ENCODE results near the gene AFG3L2. TPM values are rescaled to one million over a fixed set of nuclear protein-coding genes. Genes with fewer than 3 reads are reported as not detected.

AFG3L2 gene
- total and polyA plus RNA-seq, 10 of the 15 experiments (the other 5 are each of a cell fraction or from before 2014, with no cell fraction given), result 21.0 to 72.7 (median 57.7) TPM

- TF ChIP-seq IRF3 (IDR thresholded peaks at IDR 0.05) (0 out of 2 replicates have a peak, but pooled peaks have one; percentile 24), RB1 (IDR thresholded peaks at IDR 0.05; ENCODE audit: borderline replicate concordance) (peak; percentile 96), PBX3 (IDR thresholded peaks at IDR 0.05; ENCODE audit: insufficient replicate concordance, low read depth, low read length) (no peak), ZBED1 (IDR thresholded peaks at IDR 0.05; ENCODE audit: borderline replicate concordance) (no peak), POLR2A (IDR thresholded peaks at IDR 0.05; ENCODE audit: low read depth, low read length) (peak; percentile 96), HCFC1 (IDR thresholded peaks at IDR 0.05; ENCODE audit: low read length) (peak; percentile 6; the same call in 1 of the 2 replicates), SKIL (IDR thresholded peaks at IDR 0.05; ENCODE audit: low read depth, poor library complexity, severe bottlenecking) (no peak), E2F8 (IDR thresholded peaks at IDR 0.05; ENCODE audit: low read depth, partially characterized antibody) (no peak), ZNF622 (IDR thresholded peaks at IDR 0.05) (no peak)
Measured at GRCh38 chr18:12376754-12377555, at the start of gene AFG3L2 (continued).

All from GM12878 (cell line).